CD4-positive, alpha-beta T cell treated with Interleukin-4 for 4 hours (primary cell): ENCODE measurements around the gene CEP295NL.
"Not testable (repeated sequence)": the region's sequence is repeated elsewhere in the genome, so short reads cannot be mapped to it uniquely, and the experiment has no call there.

Experiments used
- DNase-seq: peaks from one replicate; pipeline ENCODE4 v3.0.0-alpha.2; 2020

The CEP295NL gene

DNA sequence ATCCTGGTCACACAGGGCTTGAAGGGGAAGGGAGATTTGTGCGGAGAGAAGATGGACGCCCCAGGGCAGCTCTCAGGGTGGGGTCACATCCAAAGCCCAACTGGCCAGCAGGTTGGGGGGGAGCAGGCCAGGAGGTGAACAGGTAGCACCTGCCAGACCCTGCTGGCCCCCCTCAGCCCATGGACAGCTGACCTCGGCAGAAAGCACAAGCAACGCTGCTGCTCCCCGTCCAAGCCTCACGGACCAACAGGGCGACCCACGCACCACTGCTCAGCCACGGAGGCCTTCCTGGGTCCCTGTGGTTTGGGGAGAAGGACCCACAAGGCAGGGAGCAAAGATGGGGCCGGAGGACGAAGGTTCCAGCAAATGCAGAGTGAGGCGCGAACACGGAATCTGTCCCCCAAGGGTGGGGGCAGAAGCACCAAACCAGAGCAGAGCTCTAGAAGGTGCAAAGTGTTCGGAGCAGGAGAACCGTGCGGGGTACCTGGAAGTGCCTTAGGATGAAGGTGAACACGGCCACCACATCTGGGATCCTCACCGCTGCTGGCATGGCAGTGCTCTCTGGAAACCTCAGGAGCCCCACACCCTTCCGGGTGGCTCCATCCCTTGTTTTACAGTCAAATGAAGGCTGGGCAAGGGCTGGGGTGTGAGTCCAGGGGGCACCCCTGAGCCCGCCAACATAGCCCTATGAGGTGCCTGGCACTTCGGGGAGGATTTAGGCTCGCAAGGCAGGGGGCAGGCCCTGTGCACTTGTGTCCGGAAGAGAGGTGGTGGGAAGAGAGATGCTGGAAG lies 17.9 kb downstream of the CEP295NL start:
- no peak for DNase-seq

DNA sequence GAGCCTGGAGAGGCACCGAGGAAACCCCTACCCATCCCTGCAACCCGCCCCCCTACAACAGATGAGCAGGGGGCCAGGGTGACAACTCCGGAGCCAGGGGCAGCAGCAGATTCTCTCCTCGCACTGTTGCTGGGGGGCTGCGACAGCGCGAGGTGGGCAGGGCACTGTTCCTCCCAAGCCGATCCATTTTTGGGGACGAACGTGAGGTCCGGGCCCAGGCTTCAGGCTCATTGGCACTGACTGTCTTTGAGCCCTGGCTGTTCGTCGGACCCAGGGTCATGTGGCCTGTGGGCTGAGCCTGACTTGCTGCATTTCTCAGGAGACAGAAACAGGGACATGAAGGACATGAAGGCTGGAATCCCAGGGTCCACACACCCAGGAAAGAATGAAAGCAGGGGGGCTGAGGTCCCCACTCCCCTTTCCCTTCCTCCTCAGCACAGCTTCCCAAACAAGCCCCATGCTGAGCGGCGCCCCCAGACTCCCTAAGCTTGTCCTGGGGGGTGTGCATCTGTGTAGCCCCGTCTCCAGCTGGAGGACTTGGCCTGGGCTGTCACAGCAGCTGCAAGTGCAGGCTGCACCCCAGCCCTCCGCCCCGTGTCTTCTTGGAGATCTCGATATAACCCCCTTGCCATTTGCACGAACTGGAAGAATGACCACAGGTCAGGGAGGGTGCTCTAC lies 18.7 kb downstream of the CEP295NL start:
- no peak for DNase-seq

DNA sequence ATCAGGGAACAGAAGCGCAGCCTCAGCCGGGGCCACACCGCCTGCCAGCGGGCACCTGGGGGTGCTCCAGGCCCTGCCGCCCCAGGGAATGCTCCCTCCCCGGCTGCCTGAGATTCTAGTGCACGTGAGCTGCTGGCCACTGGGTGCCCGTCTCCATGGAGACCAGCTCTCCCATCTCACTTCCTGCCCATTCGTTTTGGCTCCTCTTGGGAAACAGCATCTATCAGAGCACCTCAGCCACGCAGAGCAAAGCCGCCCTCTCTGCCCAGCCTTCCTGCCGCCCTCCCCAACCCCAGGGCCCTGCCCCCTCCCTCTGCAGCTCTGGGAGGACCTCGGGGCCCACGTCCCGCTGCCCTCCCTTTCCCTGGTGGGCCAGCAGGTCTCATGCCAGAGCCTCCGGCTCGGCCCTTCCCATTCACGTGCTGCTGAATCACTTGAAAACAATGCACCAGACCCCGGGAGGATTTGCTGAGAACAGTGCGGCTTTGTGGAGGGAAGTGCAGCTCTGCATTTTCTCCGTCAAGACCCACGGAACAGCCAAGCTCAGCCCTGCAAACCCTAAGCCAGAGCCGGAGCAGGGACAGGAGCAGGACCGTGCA lies 19.4 kb downstream of the CEP295NL start:
- DNase-seq: no peak

DNA sequence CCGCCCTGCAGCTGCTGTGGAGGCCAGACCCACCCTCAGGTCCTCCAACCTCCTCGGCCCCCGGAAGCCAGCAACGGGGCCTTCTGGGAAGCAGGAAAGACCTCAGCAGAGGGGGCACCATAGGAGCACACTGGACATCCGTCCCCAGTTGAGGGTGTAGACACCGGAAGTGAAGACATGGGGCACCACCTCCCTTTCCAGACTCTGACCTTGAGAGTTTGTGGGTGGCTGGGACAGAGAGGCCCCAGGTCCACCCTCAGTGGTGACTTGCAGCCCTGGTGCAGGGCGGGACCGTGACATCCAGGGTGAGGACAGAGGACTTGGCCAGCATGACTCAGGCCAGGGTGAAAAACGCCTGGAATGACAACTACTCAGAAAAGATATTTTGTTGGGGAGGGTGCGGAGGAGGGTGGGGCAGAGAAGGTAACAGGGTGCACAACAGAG lies 19.9 kb downstream of the CEP295NL start:
- DNase-seq: peak; percentile 21

DNA sequence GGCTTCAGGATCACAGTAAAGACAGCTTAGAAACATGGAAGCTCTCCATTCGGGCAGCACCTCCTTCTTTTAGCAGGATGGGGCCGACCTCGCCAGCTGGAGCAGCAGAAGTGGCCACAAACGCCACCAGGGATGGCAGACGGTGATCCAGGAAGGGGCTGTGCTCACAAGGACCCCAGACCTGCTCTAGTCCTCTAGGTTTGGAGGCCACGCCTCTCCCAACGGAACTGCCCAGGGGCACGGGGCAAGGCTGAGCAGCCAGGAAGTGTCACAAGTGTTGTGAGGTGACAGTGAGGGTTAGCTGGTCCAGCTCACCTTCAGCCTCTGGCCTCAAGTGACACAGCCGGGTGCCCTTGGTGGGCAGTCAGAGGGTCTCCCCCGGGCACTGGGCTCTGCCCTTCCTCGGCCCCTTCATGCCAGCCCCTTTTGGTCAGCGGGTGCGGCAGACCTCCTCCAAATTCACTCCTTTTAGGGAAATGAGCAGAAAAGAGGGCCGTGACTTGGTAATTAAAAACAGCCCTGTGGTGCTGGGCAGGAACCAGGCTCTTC lies 20.4 kb downstream of the CEP295NL start:
- no peak for DNase-seq

DNA sequence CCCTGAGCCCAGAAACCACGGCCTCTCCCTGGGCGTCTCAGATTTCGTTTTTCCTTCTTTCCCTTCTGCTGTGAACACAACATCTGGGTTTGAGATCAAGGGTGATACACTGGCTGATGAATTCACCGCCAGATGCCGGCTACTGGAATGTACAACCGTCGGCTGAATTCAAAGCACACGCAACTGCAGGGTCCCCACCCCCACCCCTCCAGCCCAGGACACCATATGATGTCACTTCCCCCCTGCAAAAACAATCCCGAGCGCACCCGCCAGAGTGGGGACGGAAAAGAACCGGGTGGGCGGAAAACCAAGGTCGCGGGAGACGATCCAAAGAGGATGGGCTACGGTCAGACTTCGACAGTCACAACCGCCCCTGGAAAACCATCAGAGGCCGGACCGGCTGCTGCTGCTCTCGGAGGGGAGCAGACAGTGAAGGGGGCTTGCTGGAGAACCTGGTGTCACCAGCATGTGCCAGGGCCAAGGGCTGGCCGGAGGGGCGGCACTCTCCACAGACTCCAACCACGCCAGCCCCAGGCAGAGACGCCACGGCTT lies 23.3 kb downstream of the CEP295NL start:
- DNase-seq: no peak

DNA sequence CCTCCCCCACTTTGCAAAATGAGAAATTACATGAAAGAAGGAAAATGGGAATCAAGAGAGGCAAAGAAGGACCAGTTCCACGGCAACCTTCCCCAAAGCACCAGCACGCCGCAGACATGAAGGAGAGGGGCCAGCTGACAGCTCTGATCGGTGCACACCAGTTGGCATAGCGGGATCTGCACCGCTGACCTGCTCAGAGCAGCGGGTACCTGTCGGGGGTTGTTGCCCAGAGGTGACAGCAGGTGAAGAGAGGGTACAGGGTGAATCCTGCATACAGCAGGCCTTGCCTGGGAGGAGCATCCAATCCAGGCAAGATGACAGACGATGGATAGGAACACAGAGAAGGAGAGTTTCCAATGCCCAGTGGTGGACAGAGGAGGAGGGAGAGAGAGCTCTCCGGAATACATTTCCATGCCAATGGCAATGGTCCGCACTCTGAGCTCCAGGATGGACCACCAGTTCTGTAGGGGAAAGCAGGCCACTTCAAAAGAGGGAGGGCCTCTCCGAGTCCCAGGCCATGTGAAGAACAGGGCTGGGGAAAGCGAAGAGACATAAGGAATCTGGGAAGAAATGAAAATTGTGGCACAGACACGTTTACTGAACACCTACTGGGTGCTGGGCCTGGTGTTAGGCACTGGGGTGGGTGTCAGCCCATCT lies 24.0 kb downstream of the CEP295NL start:
- no peak for DNase-seq

DNA sequence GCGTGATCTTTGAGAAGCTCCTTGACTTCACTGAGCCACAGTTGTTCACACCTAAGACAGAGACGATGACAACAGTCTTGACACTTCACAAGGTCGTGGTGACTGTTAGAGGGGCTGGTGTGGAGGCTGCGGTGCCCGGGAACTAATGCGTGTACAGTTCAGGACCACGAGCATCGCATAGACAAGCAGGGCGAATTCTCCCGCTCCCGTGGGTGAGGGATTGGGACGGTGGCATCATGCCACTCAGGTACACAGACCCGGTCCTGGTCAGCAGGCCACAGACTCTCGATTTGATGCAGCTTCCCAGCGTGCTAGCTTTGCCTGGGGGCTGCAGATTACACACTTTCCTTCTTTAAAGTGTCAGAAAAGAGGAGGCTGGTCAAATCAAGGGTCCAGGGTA lies 24.7 kb downstream of the CEP295NL start:
- no peak for DNase-seq

DNA sequence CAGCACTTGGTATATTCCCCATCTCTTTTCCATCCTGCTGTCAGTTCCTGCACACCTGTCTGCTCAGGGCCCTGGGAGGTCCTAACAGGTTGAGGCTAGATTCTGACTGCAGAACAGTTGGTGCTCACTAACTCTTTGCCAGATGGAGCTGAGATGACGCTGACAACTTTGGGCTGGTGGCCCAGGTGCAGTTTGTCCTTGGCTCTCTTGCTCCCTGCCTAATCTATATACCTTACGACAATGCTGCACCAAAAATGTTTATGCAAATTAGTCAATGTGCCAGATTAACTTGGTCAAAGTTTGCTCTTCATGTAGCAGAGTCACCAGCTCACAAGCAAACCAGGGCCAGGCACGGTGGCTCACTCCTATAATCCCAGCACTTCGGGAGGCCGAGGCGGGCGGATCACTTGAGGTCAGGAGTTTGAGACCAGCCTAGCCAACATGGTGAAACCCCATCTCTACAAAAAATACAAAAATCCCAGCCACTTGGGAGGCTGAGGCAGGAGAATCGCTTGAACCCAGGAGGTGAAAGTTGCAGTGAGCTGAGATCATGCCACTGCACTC lies 26.0 kb downstream of the CEP295NL start:
- not testable (repeated sequence) for DNase-seq

DNA sequence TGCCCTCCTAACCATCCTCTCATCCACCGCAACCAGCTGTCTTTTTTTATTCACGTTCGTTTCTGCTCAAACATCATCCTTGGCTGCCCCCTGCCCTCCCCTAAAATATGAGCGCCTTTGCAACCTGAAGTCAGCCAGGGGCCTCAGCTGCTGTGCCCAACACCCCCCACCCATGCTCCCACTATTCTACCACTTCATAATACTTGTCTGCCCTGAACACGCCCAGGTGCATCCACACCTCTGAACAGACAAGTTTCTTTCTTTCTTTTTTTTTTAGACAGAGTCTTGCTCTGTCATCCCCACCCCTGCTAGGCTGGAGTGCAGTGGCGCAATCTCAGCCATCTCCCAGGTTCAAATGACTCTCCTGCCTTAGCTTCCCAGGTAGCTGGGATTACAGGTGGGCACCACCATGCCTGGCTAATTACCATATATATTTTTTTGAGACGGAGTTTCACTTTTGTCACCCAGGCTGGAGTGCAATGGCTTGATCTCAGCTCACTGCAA lies 26.9 kb downstream of the CEP295NL start:
- no peak for DNase-seq

DNA sequence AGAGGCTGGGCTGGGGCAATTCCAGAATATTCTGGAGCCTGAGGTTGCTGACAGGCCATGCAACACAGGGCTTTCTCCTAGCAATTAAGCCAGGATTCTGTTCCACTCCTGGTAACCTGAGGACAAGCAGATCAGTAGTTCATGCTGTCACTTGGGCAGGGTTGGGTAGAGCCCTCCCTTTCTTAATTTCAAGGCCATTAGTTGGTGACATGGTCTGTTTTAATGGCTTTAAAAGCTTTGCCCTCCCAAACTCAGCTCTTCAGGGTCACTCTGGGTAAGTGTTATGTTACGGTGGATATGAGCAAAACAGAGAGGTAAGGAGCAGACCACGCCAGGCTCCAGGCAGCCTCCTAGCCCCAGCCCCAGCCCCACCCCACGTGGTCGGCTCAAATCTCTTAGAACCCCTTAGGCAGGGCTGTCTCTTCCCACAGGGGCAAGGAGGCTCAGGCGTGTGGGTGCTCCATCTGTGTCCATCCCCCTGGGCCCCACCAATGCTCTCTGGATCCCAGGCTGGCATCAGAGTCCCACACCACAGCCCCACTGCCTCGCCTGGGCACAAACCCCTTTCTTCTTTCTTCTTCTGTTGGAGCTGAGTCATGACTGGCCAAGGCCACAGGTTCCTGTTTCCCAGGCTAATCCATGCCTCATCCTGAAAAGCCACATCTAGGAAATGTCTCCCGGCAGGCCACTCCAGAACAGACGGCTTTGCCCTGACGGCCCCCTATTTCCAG lies 27.5 kb downstream of the CEP295NL start:
- DNase-seq: no peak

DNA sequence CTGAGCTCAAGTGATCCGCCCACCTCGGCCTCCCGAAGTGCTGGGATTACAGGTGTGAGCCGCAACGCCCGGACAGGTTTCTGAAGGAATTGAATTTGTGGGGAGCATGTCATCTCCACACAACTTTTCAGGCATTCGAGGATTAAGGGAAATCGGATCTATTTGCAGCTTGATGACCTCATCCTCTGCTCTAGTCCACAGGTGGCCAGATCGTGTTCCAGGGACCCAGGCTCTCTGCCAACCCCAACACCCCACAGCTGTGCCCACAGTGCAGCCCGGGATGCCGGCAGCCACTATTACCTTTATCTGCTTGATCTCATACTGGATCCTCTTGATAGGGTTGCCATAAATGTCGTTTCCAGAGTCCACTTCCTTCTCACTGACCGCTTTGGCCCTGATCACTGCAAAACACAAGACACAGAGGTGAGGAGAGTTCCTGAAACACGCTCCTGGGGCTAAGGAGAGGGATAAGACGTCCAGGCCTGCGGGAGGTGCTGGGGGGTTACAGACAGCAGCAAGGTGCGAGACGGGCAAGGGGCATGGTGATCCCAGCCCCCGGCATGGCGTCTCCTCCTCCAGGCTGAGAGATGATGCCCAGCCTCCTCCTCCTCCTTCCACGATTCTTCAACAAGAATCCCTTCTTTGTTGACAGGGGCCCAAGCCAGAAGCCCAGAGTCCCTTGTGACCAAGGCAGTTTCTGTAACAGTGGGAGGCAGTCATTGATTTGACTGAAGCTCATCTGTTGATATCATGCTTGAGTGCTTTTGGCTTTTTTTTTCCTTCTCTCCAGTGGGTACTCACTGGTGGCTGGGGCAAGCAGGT lies 29.3 kb downstream of the CEP295NL start:
- no peak for DNase-seq

DNA sequence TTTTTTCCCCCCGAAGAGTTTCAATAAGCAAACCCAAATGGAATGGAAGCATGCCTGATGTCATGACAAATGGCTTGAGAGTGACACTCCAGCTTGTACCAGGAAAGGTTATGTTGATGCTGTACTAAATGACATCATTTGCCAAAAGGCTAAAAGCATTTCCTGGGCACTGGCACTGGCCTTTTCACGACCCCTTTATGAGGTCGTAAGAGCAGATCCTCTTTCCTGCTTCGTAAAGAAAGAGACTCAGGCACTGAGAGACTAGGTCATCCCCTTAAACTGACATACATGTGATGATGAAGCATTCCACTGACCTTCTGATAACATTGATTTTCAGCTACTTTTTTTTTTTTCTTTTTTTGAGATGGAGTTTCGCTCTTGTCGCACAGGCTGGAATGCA lies 30.5 kb downstream of the CEP295NL start:
- DNase-seq: no peak

DNA sequence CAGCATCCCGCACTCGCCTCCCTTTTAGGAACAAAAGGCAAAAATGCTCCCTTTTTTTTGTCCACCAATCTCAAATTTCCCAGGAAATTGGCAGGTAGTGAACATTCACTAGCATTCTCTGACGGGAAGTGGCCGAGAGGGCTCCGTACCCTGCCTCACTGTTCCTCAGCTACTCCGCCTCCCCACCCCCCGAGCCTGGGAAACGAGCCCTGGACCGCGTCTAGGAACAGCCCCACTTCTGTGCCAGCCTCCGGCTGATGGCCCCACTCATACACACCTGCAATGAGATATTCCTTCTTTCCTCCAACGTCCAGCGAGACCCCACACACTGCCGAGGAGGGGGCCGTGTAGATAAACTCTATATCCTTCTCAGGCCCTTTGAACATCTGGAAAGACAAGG lies 32.4 kb downstream of the CEP295NL start:
- DNase-seq: no peak

DNA sequence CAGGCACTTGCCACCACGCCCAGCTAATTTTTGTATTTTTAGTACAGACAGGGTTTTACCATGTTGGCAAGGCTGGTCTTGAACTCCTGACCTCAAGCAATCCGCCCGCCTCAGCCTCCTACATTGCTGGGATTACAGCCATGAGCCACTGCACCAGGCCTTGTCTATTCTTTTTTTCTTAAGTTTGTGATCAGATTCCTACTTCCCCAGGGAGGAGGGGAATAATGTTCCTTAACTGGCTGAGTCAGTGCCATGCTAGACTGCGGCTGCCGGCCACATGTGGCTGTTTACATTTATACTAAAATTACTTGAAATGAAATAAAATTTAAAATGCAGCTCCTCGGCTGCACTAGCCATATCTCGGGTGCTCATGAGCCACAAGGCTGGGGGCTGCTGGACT lies 34.6 kb downstream of the CEP295NL start:
- DNase-seq: no peak

DNA sequence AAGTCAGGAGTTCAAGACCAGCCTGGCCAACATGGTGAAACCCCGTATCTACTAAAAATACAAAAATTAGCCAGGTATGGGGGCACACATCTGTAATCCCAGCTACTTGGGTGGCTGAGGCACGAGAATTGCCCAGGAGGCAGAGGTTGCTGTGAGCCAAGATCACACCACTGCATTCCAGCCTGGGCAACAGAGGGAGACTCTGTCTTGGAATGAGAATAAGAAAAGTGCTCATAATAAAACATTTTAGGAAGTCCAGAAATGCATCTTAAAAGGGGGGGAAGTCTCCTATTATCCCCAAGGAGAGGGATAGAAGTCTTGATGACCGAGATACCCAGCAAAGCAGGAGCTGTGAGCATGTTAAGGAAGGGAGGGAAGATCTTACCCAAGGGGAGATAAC lies 36.0 kb downstream of the CEP295NL start:
- not testable (repeated sequence) for DNase-seq

DNA sequence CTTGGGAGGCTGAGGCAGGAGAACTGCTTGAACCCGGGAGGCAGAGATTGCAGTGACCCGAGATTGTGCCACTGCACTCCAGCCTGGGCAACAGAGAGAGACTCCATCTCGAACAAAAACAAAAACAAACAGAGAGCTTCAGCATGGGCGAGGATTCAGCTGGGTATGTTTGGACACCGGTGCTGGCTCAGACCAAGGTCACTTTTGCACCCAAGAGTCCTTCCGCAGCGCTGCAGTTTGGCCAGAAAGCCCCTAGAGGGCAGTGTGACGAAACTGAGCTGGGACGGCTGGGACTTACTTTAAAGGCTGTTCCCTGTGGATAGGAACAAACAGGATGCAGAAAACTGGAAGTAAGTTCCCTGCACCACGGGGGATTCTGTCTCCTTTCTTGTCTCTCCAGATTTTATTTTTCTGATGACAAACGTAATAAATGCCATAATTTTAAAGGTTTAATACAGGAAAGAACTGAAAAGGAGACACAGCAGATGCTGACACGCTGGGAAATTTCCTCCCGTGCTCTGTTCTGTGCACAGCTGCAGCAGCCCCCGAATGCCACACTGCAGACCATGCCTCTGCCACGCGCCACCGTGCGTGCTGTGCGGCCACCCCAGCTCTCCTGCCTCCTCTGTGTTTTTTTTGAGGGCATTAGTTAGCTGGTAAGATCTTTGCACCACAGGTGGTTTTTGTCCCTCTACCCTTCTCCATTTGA lies 37.2 kb downstream of the CEP295NL start:
- peak; percentile 69 for DNase-seq

DNA sequence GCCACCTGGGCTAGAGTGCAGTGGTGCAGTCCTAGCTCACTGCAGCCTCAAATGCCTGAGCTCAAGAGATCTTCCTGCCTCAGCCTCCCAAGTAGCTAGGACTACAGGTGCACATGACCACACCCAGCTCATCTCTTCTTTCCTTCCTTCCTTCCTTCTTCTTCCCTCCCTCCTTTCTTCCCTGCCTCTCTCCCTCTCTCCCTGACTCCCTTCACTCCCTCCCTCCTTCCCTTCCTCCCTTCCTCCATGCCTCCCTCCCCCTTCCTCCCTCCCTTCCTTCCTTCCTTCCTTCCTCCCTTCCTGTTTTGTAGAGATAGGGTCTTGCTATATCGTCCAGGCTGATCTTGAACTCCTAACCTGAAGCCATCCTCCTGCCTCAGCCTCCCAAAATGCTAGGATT lies 38.9 kb downstream of the CEP295NL start:
- DNase-seq: no peak

DNA sequence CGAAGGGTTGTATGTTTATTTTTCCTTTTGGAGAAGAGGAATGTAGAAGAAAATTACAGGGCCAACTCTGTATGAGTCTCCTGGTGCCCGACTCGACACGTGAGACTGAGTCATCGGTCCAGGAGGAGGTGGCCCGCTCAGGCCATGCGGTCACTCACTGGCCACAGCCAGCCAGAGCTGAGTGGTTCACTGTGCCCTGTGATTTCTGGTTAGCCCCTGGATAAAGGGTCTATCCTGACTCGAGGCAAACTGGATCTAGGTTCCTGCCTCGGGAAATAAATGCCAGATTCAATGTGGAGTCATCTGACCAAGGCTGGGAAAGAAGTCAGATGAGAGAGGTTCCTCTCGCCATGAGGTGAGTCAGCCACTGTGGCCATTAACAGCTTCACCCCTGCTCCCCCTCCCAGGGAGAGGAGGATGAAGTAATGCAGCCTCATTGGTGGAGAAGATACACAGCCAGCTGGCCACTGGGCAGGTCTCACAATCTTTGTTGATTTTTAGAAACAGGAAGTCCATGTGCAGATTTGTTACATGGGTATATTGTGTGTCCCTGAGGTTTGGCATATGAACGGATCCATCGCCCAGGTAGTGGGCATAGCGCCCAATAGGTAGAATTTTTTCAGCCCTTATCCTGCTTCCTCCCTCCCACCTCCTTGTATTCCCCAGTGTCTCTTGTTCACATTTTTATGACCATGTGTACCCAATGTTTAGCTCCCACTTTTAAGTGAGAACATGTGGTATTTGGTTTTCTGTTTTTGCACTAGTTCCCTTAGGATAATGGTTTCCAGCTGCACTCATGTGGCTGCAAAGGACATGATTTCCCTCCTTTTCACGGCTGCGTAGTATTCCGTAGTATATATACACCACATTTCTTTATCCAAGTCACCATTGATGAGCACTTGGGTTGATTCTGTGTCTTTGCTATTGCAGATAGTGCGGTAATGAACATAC lies 40.7 kb downstream of the CEP295NL start:
- DNase-seq: no peak
